ENCODE data around the gene MIPEP.

Gene MIPEP

DNA sequence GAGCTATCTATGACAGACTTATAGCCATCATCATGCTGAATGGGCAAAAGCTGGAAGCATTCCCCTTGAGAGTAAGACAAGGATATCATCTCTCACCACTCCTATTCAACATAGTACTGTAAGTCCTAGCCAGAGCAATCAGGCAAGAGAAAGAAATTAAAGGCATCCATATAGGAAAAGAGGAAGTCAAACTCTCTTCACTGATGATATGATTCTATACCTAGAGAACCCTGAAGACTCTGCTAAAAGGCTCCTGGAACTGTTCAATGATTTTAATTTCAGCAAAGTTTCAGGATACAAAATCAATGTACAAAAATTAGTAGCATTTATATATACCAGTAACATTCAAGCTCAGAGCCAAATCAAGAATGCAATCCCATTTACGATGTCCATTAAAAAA is 29.8 kb upstream of the MIPEP start:
- Histone ChIP-seq H3K27ac (no peak overlapping the region), H3K4me3 (no peak overlapping the region)
- TF ChIP-seq, protein P1, sequence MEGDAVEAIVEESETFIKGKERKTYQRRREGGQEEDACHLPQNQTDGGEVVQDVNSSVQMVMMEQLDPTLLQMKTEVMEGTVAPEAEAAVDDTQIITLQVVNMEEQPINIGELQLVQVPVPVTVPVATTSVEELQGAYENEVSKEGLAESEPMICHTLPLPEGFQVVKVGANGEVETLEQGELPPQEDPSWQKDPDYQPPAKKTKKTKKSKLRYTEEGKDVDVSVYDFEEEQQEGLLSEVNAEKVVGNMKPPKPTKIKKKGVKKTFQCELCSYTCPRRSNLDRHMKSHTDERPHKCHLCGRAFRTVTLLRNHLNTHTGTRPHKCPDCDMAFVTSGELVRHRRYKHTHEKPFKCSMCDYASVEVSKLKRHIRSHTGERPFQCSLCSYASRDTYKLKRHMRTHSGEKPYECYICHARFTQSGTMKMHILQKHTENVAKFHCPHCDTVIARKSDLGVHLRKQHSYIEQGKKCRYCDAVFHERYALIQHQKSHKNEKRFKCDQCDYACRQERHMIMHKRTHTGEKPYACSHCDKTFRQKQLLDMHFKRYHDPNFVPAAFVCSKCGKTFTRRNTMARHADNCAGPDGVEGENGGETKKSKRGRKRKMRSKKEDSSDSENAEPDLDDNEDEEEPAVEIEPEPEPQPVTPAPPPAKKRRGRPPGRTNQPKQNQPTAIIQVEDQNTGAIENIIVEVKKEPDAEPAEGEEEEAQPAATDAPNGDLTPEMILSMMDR (IDR thresholded peaks at IDR 0.05) = no peak
- no peak for DNase-seq (ENCODE audit: low spot score)

DNA sequence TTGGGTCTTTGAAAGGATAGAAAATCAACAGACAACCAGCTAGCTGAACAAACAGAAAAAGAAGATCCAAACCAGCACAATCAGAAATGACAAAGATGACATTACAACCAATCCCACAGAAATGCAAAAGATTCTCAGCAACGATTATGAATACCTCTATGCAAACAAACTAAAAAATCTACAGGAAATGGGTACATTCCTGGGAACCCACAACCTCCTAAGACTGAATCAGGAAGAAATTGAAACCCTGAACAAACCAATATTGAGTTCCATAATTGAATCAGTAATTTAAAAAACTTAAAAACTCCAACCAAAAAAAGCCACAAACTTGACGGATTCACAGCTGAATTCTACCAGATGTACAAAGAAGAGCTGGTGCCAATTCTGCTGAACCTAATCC is 29.0 kb upstream of the MIPEP start:
- TF ChIP-seq, protein P1 (IDR thresholded peaks at IDR 0.05) = no peak
- no peak overlapping the region for H3K27ac ChIP-seq
- H3K4me3 ChIP-seq = no peak overlapping the region
- DNase-seq (ENCODE audit: low spot score) = no peak

DNA sequence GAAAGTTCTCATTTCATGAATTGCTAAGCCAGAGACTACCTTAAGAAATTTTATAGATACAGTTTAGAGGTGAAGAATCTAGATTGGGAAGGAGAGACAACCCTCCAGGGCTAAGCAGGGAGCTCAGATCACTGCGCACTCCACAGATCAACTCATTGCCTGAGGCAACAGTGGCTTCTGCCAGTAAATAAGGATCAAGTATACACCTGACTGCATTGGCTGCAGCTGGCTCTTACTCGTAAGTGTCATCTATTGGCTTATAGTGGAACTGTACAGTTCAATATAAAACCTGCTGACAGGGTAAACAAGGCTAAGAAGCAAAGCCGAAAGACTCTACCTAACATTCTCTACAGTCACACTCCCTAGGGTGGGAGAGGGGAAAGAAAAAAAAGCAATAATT is 26.1 kb upstream of the MIPEP start:
- TF ChIP-seq, protein P1 (IDR thresholded peaks at IDR 0.05) = no peak
- H3K4me3 ChIP-seq = no peak overlapping the region
- no peak for DNase-seq (ENCODE audit: low spot score)
- H3K27ac ChIP-seq = no peak overlapping the region

DNA sequence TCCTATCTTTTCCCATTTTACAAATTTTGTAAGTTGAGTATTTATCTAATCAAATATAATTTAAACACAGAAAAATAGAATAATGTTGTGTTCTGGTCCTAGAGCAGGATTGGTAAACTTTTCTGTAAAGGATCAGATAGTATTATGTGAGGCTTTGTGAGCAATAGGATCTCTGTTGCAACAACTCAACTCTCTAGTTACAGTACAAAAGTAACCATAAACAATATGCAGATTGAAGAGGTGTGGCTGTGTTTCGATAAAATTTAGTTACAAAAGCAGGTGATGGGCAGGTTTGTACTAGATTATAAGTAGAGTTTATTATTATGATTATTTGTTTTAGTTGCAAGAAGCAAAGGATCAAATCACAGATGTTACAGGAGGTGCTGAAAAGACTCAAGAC is 23.3 kb upstream of the MIPEP start:
- H3K27ac ChIP-seq = no peak overlapping the region
- DNase-seq (ENCODE audit: low spot score) = no peak
- TF ChIP-seq, protein P1 (IDR thresholded peaks at IDR 0.05) = no peak
- H3K4me3 ChIP-seq = no peak overlapping the region

DNA sequence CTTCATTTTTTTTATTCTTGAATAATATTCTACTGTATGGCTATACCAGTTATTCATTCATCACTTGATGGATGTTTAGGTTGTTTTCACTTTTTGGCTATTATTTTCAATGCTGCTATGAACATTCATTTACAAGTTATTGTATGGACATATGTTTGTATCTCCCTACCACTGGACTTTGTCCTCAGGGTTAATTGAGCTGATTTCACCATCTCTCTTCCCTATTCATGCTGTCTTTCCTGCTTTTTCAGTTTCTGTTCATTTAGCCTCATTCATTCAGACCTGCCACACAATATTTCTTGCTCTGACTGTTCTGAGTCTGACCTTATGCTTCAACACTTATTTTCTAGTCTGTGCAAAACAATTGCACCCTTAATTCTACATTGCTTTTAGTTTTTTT is 20.4 kb upstream of the MIPEP start:
- Histone ChIP-seq H3K27ac (no peak overlapping the region), H3K4me3 (no peak overlapping the region)
- TF ChIP-seq, protein P1 (IDR thresholded peaks at IDR 0.05) = no peak
- DNase-seq (ENCODE audit: low spot score) = no peak

DNA sequence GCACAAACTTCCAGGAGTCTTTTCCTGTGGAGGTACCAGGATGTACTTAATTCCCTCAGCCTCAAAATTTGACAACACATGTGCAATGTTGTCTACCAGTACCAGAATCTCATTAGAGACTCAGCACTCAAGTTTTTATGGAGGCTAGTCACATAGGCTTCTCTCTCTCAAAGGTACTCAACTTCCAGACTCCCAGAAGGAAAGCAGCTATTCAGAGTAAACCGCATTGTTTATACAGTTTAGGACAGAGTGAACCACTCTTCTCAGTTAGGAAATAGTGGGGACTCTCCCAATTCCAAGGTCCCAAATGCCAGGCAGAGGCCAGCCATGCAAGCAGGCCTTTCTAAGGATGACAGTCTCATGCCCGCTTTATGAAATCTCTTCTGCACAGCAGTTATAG is 16.6 kb upstream of the MIPEP start:
- TF ChIP-seq, protein P1 (IDR thresholded peaks at IDR 0.05) = no peak
- H3K4me3 ChIP-seq = no peak overlapping the region
- H3K27ac ChIP-seq = no peak overlapping the region
- no peak for DNase-seq (ENCODE audit: low spot score)

DNA sequence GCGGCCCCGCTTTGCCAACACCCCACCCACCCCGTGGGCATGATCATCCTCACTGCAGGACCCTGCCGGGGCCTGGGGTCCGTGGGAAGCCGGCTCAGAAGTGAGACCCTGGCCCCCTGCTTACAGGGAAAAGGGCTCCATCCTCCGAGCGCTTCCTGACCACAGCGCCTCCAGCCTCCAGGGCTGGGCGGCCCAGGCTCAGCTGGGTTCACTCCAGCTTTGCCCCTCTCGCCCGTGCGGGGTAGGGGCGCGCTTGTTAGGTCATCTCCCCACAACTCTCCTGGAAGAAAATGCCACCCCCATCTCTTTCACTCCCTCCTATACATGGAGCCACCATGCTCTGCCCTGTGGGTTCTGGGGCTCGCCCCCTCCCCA is 14.7 kb upstream of the MIPEP start:
- TF ChIP-seq, protein P1 (IDR thresholded peaks at IDR 0.05) = no peak
- peak overlapping the region; percentile 61 for H3K4me3 ChIP-seq

More for the DNA sequence above, 14.7 kb upstream of the MIPEP start:
- DNase-seq (ENCODE audit: low spot score) = no peak
- H3K27ac ChIP-seq = no peak overlapping the region
